ENCODE measurements around the gene IPO9.

IPO9 gene

GRCh38 chr1:201883786-201884185 is 54.8 kb downstream of the IPO9 start:
- DNase-seq (ENCODE audit: low read depth), result peak; percentile 67
- no peak overlapping the region for H3K4me3 ChIP-seq (ENCODE audit: low read depth, low read length)
- no peak for TF ChIP-seq MYC (IDR thresholded peaks at IDR 0.05; ENCODE audit: low read depth, low read length)
- TF ChIP-seq MAX (IDR thresholded peaks at IDR 0.05; ENCODE audit: low read depth, low read length), result no peak
- TF ChIP-seq CTCF (IDR thresholded peaks at IDR 0.05; ENCODE audit: low read depth, low read length), result no peak
- TF ChIP-seq POLR2A (IDR thresholded peaks at IDR 0.05; ENCODE audit: extremely low read depth, insufficient read length), result no peak

DNA sequence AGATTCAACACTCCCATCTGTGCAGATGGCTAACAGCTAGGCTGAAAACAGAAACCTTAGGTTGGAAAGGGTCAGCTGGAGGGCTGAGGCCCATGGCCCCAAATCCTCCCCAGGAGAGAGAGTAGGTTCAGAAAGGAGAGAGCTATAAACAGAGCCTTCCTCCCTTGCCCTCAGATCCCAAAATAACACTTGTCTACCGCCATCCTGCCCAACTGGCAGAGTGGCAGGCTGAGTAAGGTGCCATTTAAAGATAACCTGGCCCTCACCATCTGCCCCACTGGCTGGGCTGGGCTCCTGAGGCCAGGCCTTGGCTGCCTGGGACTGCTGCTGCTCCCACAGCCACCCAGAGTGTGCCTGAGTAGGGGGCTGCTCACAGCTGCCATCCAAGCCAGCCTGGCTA is 55.5 kb downstream of the IPO9 start:
- H3K4me3 ChIP-seq (ENCODE audit: low read depth, low read length), result no peak overlapping the region
- DNase-seq (ENCODE audit: low read depth), result no peak
- TF ChIP-seq MYC (IDR thresholded peaks at IDR 0.05; ENCODE audit: low read depth, low read length) (no peak), CTCF (IDR thresholded peaks at IDR 0.05; ENCODE audit: low read depth, low read length) (no peak), POLR2A (IDR thresholded peaks at IDR 0.05; ENCODE audit: extremely low read depth, insufficient read length) (no peak), MAX (IDR thresholded peaks at IDR 0.05; ENCODE audit: low read depth, low read length) (no peak)

DNA sequence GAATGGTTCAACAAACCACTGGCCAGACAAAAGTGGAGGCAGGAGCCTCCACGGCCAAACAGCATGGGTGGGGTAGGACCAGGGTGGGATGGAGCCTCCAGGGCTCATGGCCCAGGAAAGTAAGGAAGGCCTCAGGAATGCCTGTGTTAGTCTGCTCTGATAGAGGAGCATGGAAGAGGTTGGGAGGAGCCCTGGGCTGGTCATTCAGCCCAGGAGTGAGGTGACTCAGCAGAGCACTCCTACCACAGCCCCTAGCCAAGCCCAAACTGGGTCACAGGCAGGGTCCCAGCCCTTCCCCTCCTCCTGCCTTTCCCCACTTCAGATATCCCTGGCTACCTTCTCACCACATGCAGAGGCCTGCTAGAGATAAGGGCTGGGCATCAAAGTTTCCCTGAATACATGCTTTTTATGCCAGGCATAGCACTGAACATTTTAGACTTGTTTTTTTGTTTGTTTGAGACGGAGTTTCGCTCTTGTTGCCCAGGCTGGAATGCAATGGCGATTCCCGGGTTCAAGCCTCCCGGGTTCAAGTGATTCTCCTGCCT is 56.6 kb downstream of the IPO9 start:
- no peak overlapping the region for H3K4me3 ChIP-seq (ENCODE audit: low read depth, low read length)
- DNase-seq (ENCODE audit: low read depth), result no peak
- TF ChIP-seq MYC (IDR thresholded peaks at IDR 0.05; ENCODE audit: low read depth, low read length), result no peak
- no peak for TF ChIP-seq CTCF (IDR thresholded peaks at IDR 0.05; ENCODE audit: low read depth, low read length)
- no peak for TF ChIP-seq MAX (IDR thresholded peaks at IDR 0.05; ENCODE audit: low read depth, low read length)
- TF ChIP-seq POLR2A (IDR thresholded peaks at IDR 0.05; ENCODE audit: extremely low read depth, insufficient read length), result no peak

DNA sequence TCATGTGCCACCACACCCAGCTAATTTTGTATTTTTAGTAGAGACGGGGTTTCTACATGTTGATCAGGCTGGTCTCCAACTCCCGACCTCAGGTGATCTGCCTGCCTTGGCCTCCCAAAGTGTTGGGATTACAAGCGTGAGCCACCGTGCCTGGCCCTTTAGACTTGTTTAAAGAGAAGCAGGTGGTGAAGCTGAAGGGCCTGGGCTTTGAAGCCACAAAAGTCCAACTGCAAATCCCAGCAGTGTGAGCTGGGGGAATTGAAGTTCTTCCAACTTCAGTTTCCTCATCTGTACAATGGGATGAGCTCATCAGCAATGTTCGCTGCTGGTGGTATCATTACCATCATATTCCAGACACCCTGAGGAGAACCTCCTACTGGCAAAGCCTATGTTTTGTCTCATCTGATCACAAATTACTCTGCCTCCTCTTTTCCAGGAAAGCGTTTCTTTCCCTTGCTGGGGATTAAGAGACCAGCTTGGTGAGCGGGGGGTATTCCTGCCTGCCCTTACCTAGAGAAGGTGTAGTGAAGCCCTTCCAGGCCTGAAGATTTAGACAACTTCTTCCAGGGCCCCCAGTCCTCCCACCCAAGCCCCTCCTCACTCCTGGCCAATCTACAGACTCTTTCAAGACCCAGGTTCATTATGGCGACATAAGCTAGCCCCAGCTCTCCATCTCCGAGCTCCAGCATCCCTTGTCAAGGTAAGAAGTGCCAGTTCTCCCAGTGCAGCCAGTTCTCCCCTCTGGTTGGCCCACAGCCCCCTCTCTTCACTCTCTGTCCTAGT is 57.3 kb downstream of the IPO9 start:
- no peak for DNase-seq (ENCODE audit: low read depth)
- no peak for TF ChIP-seq MAX (IDR thresholded peaks at IDR 0.05; ENCODE audit: low read depth, low read length)
- no peak for TF ChIP-seq CTCF (IDR thresholded peaks at IDR 0.05; ENCODE audit: low read depth, low read length)
- no peak for TF ChIP-seq POLR2A (IDR thresholded peaks at IDR 0.05; ENCODE audit: extremely low read depth, insufficient read length)
- TF ChIP-seq MYC (IDR thresholded peaks at IDR 0.05; ENCODE audit: low read depth, low read length), result no peak
- H3K4me3 ChIP-seq (ENCODE audit: low read depth, low read length), result no peak overlapping the region

DNA sequence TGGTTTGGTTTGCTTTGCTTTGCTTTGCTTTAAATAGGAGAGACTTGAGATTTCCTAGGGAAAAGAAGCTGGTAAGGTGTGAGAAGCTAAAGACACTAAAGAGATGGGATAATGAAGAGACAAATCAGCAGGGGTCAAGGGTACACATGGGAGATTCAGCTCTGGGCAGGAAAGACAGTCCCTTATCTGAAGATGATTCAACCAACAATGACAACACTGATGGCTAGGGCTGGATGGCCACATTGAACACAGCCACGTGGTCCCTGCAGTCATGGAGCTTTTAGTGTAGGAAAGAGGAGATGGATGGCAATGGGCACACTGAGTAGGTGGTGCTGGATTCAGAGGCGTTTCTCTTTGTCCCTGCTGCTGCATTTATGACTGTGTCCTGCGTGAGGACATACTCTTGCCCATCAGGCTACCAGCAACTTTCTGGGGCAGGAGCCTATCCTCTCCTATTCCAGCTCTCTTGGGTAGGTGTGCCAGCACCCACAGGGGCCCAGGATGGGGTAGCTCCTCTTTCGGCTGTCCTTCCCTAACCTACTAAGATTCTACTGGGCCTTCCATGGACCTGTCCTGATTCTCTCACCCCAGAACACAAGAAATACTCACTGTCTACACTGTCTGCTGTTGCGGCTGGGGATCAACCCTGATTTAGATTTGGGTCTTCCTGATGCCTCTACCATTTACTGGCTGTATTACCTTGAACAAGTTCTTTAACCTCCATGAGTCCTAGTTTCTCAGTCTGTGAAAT is 58.3 kb downstream of the IPO9 start:
- H3K4me3 ChIP-seq (ENCODE audit: low read depth, low read length), result no peak overlapping the region
- DNase-seq (ENCODE audit: low read depth), result no peak
- TF ChIP-seq MYC (IDR thresholded peaks at IDR 0.05; ENCODE audit: low read depth, low read length) (no peak), MAX (IDR thresholded peaks at IDR 0.05; ENCODE audit: low read depth, low read length) (no peak), CTCF (IDR thresholded peaks at IDR 0.05; ENCODE audit: low read depth, low read length) (no peak), POLR2A (IDR thresholded peaks at IDR 0.05; ENCODE audit: extremely low read depth, insufficient read length) (no peak)
